Jurkat, Clone E6-1 (cell line): Measurements from ENCODE around the gene CARMIL3.

Experiments used
- DNase-seq: peaks from one replicate; pipeline ENCODE4 v3.0.0-alpha.2; 2011; ENCODE audit warnings: low read depth, low spot score
- H3K4me3 ChIP-seq: 2 replicates; pipeline ENCODE4 v1.5.1; 2011; ENCODE audit warnings: mild to moderate bottlenecking, low read length, control low read depth, moderate library complexity

The CARMIL3 gene

DNA sequence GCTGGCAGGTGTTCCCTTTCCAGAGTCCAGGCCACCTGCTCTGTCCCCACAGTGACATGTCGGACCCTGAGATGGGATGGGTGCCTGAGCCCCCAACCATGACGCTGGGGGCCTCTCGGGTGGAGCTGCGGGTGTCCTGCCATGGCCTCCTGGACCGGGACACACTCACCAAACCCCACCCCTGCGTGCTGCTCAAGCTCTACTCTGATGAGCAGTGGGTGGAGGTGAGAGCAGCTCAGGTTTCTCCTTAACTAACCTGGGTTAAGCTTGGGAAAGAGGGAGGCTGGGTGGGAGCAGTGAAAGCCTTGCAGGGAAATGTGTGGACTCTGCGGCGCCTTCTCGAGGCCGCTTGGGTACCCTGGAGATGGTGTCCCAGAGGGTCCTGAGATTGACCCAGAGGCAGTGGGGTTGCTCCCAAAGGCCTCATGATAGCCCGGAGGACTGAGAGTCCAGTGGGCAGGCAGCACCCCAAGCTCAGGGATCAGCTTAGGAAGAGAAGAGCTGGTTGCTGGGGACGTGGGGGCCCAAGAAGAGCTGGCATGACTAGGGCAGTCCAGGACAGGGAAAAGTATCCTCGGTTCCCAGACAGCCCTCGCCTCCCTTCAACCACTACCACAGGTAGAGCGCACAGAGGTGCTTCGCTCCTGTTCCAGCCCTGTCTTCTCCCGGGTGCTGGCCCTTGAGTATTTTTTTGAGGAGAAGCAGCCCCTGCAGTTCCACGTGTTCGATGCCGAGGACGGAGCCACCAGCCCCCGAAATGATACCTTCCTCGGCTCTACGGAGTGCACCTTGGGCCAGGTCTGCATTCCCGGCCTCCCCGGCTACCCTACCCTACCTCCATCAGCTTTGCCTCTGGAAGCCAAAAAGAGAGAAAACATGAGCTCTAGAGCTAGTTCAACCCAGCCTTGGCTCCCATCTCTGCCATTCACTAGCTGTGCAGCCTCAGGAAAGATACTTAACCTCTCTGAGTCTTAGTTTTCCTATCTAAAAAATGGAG, 21.4 kb downstream of the CARMIL3 start:
- DNase-seq = no peak
- no peak overlapping the region for H3K4me3 ChIP-seq

DNA sequence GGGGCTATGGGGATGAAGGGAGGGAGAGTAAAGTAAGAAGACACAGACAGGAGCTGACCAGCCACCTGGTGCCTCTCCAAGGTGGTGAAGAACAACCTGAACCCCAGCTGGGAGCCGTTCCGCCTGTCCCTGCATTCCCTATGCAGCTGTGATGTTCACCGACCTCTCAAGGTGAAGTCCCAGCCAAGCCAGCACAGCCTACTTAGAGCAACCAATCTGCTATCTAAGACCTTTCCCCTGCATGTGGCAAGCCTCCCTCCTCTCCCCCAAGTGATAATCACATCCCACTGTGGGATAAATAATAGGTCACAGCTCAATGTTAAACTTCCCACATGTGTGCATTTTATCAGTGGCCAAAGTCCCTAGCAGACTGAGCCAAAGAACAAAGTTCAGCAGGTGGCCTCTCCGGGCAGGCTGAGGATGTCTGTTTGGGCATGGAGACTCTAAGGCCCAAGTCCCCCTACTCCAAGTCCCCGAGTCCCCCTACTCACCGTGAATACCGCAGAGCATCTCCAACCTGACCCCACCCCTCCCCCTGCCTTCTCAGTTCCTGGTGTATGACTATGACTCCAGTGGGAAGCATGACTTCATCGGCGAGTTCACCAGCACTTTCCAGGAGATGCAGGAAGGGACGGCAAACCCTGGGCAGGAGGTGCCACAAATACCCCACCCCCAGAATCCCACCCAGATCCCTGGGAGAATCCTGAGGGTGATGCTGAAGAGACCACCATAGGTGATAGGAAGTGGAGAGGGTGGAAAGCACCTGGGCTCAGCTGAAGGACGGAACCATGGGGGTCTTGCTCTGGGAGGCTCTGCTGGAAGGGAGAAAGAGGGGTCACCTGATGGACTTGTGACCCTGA, 23.0 kb downstream of the CARMIL3 start:
- no peak overlapping the region for H3K4me3 ChIP-seq
- DNase-seq = no peak

DNA sequence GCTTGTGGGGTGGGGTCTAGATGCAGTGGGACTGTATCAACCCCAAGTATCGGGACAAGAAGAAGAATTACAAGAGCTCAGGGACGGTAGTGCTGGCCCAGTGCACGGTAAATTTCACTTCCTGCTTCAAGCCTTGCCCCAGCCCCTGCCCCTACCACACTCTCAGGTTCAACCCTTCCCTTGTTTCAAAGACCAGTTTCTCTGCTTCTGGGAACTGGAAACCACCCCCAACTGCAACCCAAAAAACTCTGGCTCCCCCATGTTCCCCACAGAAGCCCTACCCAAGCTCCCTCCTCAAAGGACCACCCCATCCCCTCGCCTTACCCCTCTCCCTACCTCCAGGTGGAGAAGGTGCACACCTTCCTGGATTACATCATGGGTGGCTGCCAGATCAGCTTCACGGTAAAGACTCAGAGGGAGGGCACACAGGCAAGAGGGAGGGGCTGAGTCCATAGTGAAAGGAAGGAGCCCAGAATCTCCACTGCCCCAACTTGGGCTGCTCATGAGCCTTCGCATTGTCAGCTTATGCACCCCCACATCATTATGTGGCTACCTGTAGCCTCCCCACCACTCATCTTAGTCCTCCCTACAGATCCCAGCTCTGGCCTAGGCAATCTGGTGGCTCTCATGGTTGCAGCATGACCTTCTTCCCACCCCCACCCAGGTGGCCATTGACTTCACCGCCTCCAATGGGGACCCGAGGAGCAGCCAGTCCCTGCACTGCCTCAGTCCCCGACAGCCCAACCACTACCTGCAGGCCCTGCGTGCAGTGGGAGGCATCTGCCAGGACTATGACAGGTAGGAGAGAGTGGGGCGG, 23.9 kb downstream of the CARMIL3 start:
- no peak for DNase-seq
- H3K4me3 ChIP-seq = no peak overlapping the region

DNA sequence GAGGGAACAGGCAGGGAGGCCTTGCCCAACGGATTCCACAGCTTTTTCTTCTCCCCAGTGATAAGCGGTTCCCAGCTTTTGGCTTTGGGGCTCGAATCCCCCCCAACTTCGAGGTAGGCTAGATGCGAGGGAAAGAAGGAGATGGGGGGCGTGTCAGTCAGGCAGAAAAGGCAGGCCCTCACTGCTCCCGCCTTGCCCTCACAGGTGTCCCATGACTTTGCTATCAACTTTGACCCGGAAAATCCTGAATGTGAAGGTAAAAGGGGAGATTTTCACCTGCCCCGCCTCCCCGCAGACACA, 24.4 kb downstream of the CARMIL3 start:
- no peak for DNase-seq
- H3K4me3 ChIP-seq = no peak overlapping the region

DNA sequence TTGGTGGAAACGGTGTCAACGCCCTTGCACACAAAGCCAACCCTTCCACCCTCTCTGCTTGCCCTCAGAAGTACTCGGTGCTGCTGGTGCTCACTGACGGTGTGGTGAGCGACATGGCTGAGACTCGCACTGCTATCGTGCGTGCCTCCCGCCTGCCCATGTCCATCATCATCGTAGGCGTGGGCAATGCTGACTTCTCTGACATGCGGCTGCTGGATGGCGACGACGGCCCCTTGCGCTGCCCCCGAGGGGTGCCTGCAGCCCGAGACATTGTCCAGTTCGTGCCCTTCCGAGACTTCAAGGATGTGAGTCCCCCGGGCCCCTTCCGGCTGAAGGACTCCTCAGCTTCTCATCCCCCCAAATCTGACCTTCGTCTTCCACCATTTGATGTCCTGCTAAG, 25.3 kb downstream of the CARMIL3 start:
- H3K4me3 ChIP-seq = no peak overlapping the region
- no peak for DNase-seq

DNA sequence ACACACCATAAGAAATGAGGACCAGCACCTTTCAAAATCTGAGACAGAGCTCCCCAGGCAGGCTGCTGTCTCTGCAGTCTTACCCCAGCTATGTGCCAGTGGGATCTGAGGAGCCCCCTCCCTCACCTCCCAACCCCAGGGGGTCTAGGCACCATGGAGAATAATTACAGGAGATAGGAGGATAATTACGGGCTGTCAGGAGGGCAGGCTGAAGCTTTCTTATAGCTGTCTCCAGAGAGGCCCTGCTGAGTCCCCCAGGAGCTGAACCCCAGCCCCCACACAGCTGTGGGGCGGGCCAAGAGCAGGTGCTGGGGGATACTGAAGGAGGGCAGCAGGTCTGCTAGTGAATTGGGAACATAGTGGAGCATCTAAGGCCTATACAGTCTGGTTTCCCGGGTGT, 26.3 kb downstream of the CARMIL3 start:
- H3K4me3 ChIP-seq = no peak overlapping the region
- no peak for DNase-seq

GRCh38 chr14:24079491-24080141, 27.8 kb downstream of the CARMIL3 start:
- no peak overlapping the region for H3K4me3 ChIP-seq
- DNase-seq = no peak

- no peak for DNase-seq
- no peak overlapping the region for H3K4me3 ChIP-seq
These were observed 28.3 kb downstream of the CARMIL3 start for GRCh38 chr14:24080142-24080530.

- peak; percentile 69 for DNase-seq
- peak overlapping the region; percentile 51 for H3K4me3 ChIP-seq
These were observed 29.3 kb downstream of the CARMIL3 start for GRCh38 chr14:24080888-24081738.

- no peak for DNase-seq
- H3K4me3 ChIP-seq = peak overlapping the region; percentile 51
These were observed 30.0 kb downstream of the CARMIL3 start for GRCh38 chr14:24081739-24082211.

GRCh38 chr14:24082411-24083080, 30.7 kb downstream of the CARMIL3 start:
- DNase-seq = no peak
- no peak overlapping the region for H3K4me3 ChIP-seq

DNA sequence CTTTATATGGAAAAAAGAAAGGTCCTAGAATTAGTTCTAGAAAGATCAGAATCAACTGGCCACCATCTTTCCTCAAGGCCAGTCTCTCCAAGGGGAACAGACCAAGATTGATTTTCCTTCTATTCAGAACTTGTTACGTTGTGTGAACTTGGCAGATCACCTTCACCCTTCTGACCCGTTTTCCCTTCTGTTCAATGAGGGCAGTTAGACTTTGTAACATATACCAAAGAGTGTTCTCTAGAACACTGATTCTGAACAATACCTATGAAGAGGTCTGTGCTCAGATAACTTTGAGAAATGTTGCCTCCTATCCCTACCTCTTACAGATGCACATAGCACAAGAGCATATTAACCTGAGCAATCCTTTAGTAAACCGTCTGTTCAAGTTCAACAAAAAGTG, 31.7 kb downstream of the CARMIL3 start:
- no peak for DNase-seq
- H3K4me3 ChIP-seq = no peak overlapping the region

GRCh38 chr14:24084440-24084839, 32.6 kb downstream of the CARMIL3 start:
- H3K4me3 ChIP-seq = no peak overlapping the region
- DNase-seq = no peak

- no peak for DNase-seq
- H3K4me3 ChIP-seq = no peak overlapping the region
These were observed 33.4 kb downstream of the CARMIL3 start for GRCh38 chr14:24085215-24085614.

DNA sequence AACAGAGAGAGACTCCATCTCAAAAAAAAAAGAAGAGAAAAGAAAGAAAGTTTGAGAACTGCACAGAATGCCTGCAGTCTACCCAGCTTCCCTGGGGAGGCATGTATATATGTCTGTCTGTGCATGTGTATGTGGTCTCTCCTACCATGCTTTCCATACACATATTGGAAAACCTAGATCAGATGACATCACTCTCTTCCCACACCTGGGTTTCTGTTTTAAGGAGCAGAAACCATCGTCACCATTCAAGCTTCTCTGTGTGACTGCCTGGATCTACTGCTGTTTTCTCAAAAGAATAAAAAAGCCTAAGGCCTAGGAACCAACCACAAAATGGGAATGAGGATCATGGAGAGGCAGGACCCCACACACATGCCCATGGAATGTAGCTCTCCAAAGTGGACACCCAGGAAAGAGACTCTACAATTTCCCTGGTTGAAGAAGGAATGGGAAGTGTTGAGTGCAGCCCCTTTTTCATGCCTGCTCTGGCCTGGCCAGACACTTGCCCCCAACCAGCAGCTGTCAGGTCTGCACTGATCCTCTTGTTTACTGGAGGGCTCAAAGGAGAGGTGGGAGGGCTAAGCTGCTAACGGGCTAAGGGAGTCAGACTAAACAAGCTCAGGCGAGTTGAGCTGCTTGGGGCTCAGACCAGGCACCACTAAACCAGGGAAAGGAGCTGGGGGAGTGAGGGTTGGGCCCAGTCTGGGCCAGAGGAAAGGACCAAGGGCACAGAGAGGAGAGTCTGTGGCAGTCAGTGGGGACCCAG, 34.6 kb downstream of the CARMIL3 start:
- DNase-seq = no peak
- H3K4me3 ChIP-seq = no peak overlapping the region

- H3K4me3 ChIP-seq = no peak overlapping the region
- DNase-seq = no peak
These were observed 35.2 kb downstream of the CARMIL3 start for GRCh38 chr14:24087004-24087403.

DNA sequence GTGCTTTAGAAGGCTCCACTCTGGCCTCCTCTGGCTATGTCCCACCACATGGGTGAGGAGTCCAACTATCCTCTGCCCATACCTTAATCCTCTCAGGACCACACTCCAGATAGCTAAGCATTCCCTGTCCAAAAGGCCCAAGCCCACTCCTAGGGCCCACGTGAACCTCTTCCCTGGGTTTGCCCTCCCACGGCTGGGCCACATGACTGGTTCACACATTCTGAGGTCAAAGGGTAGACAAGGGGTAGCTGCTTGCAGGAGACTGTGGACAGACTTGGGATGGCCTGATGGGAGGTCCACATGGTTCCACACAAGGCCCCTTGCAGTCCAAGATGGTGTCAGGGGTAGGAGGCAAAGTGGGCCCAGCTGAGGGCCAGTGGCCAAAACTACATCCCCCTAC, 36.3 kb downstream of the CARMIL3 start:
- no peak for DNase-seq
- no peak overlapping the region for H3K4me3 ChIP-seq
